Dedifferentiated amniotic fluid mesenchymal stem cell (primary cell): ENCODE results near the gene TCF23.
A peak's percentile ranks its signal among the peaks of the same experiment; 100 is the strongest.
"Not testable (repeated sequence)": the region's sequence is repeated elsewhere in the genome, so short reads cannot be mapped to it uniquely, and the experiment has no call there.

ENCODE experiments used
- DNase-seq: peaks from one replicate; pipeline ENCODE4 v3.0.0-alpha.2; 2016; ENCODE audit errors: extremely low spot score

TCF23 gene

DNA sequence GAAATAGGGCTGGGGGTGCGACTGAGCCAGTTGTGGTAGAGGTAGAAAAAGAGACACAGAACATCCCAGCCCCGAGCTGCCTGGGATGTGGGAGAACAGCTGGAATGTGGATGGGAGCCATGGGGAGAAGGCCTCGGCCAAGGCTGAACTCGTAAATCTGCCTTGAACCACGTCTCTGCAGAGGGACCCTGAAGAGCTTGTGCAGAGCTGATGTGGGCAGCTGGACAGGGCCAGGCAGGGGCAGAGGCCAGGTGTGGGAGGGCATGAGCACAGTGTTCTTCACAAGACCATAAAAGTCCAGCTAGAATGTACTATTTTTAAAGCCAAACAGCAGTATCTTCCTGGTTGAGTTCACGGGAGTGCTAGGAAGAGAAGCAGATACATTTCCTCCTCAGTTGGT, 5.7 kb downstream of the TCF23 start:
- no peak for DNase-seq

DNA sequence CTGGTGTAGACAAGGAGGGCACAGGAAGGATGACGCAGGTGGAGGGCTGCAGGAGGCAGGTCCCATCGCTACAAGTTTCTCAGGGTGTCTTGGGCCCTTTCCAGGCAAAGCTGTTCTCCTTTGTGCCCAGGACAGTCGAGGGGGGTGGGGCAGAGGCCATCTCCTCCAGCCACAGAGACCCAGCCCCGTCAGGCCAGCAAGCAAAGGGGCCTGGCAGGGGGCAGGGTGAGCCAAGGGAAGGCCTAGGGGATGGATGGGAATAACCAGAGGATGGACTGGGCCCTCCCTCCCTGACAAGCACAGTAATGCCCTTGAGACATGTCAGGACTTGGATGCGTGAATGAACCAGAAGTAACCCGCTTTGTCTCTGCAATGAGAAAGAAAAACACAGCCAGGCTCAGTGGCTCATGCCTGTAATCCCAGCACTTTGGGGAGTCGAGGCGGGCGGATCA, 6.3 kb downstream of the TCF23 start:
- DNase-seq = no peak

- no peak for DNase-seq
Observed at GRCh38 chr2:27158468-27158867, 9.7 kb downstream of the TCF23 start.

- no peak for DNase-seq
Observed at GRCh38 chr2:27159271-27159670, 10.5 kb downstream of the TCF23 start.

DNA sequence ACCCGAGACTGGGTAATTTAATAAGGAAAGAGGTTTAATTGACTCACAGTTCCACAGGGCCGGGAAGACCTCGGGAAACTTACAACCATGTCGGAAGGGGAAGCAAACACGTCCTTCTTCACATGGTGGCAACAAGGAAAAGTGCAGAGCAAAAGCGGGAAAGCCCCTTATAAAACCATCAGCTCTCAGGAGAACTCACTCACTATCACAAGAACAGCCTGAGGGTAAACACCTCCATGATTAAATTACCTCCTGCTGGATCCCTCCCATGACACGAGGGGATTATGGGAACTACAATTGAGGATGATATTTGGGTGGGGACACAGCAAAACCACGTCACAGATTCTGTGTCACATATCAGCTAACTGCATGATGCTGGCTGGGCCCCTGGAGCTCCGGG, 11.4 kb downstream of the TCF23 start:
- no peak for DNase-seq

- DNase-seq = no peak
Observed at GRCh38 chr2:27162151-27163121, 13.6 kb downstream of the TCF23 start.

DNA sequence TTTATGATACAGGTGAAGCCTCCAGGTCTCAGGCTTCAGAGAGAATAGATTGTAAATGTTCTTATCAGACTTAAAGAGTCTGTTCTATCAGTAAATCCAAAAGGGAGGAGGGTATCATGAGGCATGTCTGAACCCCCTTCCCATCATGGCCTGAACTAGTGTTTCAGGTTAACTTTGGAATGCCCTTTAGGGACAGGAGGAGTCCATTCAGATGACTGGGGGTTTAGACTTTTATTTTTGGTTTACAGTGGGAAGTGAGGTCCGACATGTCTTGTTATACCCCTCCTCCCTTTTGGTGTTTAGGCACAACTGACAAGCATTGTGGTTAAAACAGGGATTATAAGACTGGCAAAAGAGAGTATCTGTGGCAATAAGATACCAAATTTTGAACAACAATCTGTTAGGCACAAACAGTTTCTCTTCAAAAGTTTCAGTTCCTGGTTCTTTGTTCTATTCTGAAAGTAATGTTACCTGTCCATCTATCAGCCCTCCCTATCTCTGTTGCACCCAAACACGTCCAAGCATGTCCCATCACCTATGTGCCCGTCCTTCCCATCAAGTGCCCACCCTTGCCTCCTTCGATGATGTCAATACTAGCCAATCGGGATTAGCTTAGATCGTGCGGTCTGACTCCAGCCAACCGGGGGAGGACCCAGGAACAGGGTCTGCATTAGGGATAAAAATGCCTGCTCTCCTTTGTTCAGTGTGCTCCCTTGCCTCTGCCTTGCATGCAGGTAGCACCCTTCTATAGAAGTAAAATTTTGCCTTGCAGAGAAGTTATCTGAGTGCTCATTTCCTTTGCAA, 16.4 kb downstream of the TCF23 start:
- DNase-seq = no peak

- DNase-seq = no peak
Observed at GRCh38 chr2:27170581-27171337, 22.0 kb downstream of the TCF23 start.

DNA sequence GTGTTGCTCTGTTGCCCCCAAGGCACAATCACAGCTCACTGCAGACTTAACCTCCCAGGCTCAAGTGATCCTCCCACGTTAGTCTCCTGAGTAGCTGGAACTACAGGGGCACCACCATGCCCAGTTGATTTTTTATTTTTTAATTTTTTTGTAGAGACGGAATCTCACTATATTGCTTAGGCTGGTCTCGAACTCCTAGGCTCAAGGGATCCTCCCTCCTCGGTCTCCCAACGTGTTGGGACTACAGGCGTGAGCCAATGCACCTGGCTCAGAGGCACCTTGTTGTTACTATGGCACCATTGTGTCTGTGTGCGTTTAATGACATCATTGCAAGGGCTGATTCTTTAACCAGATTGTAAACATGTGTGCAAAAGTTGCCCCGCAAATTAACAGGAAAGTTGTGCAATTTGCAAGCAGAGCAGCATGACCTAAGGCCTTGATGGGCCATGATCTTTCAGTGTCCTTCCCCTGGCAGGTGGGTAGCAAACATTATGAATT, 22.6 kb downstream of the TCF23 start:
- DNase-seq = no peak

DNA sequence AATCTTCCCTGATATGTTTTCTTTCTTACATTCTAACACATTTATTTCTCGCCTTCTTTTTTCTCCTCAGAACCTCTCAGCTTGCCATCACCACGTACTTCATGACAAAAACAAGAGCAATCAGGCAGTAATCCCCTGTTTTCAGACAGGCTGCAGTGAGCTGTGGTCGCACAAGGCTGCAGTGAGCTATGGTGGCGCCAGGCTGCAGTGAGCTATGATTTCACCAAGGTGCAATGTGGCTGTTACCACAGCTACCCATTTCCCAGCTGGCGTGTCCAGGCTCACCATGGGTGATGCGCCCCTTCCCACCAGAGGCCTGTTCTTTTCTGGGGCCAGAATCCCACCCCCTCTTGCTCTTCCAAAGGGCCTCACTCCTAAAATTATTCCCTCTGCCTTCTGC, 25.8 kb downstream of the TCF23 start:
- DNase-seq = no peak

GRCh38 chr2:27175330-27175729, 26.5 kb downstream of the TCF23 start:
- no peak for DNase-seq

- DNase-seq = not testable (repeated sequence)
Observed at GRCh38 chr2:27175781-27176180, 27.0 kb downstream of the TCF23 start.

DNA sequence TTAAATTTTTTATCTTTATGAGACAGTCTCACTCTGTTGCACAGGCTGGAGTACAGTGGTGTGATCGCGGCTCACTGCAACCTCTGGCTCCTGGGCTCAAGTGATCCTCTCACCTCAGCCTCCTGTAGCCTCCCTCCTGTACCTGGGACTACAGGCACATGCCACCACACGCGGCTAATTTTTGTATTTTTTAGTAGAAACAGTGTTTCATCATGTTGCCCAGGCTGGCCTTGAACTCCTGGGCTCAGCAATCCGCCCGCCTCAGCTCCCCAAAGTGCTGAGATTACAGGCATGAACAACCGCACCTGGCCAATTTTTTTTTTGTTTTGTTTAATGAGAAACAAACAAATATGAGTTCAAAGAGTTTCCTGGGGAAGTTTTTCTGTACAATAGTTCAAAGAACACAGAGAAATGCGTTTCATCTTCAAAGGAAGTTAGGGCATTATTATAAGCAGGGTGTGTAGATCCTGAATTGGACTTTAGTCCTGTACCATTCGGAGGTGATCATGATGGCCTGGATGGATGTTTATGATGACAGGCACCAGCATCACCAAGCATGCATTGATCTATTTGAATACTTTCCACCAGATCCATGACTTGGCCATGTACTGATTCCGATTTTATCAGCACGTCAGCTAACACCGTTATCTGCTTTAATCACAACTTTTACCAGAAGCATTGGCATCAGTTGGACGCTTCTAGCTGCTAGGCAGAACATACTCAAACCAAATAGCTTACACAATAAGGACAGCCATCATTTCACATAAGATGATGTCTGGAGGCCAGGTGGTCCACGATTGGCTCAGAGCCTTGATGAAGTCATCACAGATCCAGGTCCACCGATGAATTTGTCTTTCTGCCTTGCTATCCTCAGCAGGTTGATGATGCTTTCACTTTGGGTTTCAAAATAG, 28.9 kb downstream of the TCF23 start:
- DNase-seq = no peak

- DNase-seq = no peak
Observed at GRCh38 chr2:27178469-27178868, 29.7 kb downstream of the TCF23 start.

DNA sequence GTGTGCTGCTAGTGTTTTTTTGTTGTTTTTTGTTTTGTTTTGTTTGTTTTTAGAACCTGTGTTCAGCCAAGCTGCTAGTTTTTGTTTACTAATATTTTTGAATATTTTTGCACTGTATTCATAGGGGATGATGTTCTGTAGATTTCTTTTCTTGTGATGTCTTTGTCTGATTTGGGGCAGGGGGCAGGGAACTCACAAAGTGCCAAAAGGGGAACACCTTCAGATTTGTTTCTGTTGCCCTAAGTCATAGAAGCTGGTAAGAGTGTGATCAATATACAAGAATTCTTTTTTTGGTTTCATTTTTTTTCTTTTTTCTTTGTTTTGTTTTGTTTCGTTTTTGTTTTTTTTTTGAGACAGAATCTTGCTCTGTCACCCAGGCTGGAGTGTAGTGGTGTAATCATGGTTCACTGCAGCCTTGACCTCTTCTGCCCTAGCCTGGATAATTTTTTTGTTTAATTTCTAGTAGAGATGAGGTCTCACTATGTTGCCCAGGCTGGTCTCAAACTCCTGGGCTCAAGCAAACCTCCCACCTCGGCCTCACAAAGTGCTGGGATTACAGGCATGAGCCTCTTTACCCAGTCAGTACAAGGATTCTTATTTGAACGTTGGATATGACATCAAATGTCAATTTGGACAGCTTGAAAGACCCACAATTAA, 30.7 kb downstream of the TCF23 start:
- no peak for DNase-seq

GRCh38 chr2:27182346-27182745, 33.5 kb downstream of the TCF23 start:
- DNase-seq = no peak

DNA sequence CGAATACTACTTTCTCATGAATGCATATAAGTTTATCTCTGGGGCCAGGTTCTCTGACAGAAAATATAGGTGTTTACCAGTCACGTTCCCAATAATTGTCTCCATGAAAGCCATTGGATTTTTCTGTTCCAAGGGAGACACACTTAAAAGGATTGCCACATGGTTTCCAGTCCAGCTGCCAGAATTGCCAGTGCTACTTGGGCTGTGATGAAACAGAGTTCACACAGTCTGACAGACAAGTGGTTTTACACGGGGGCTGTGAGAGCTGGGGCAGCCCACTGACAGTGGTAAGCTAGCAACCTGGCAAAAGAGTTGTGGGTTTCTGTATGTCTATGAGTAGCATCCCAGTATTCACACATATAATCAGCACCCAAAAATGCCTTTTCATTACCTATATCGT, 35.3 kb downstream of the TCF23 start:
- DNase-seq = no peak

GRCh38 chr2:27185331-27186026, 36.7 kb downstream of the TCF23 start:
- peak; percentile 16 for DNase-seq

- no peak for DNase-seq
Observed at GRCh38 chr2:27186613-27187345, 38.0 kb downstream of the TCF23 start.
